GM15510 (cell line): ENCODE measurements around the gene CLDN6.

ENCODE experiments used
- POLR2A ChIP-seq: IDR thresholded peaks from 3 replicates; pipeline ENCODE4 v1.6.1; 2011; ENCODE audit warnings: borderline replicate concordance; ENCODE audit not compliant: insufficient read length; ENCODE audit errors: extremely low read depth

The CLDN6 gene

GRCh38 chr16:2967211-2967631 is 50.8 kb downstream of the CLDN6 start:
- TF ChIP-seq POLR2A: no peak

- TF ChIP-seq POLR2A: no peak
These were observed 51.2 kb downstream of the CLDN6 start for GRCh38 chr16:2966808-2967191.

GRCh38 chr16:2966043-2966807 is 51.8 kb downstream of the CLDN6 start:
- no peak for TF ChIP-seq POLR2A
